Lung (tissue), 12 donors: Measurements from ENCODE around the gene SNX10. TPM values are rescaled to one million over a fixed set of nuclear protein-coding genes. Genes with fewer than 3 reads are reported as not detected.
A peak's percentile ranks its signal among the peaks of the same experiment; 100 is the strongest.

Experiments
- ATAC-seq: fragments of 200-7000 bp; cut with Tn5 transposase; one replicate; pipeline ENCODE4 v1.9.1; 2020; ENCODE audit warnings: moderate number of reproducible peaks; ENCODE audit not compliant: insufficient read depth, low FRiP score
- DNase-seq, 3 donors: peaks; one replicate each; pipeline ENCODE4 v3.0.0-alpha.2; 2013 to 2017
- H3K27ac ChIP-seq, 2 donors: one replicate each; pipeline ENCODE4 v1.5.1; 2013; ENCODE audit warnings: mild to moderate bottlenecking in 2 of 2, moderate library complexity in 2 of 2, control low read depth in 1 of 2, inconsistent platforms in 1 of 2, low read depth in 1 of 2, low read length in 1 of 2
- H3K27me3 ChIP-seq, 3 donors: one replicate each; pipeline ENCODE4 v1.5.1; 2013; ENCODE audit warnings: low read length in 2 of 3; ENCODE audit not compliant: control insufficient read depth in 3 of 3, insufficient read depth in 3 of 3
- H3K36me3 ChIP-seq, 4 donors: one replicate each; pipeline ENCODE4 v1.5.1; 2013; ENCODE audit warnings: low read length in 4 of 4, mild to moderate bottlenecking in 1 of 4, moderate library complexity in 1 of 4; ENCODE audit not compliant: control insufficient read depth in 4 of 4, insufficient read depth in 4 of 4
- H3K4me1 ChIP-seq, 5 donors: one replicate each; pipeline ENCODE4 v1.5.1; 2013; ENCODE audit warnings: low read length in 5 of 5, mild to moderate bottlenecking in 2 of 5, moderate library complexity in 1 of 5; ENCODE audit not compliant: control insufficient read depth in 5 of 5, insufficient read depth in 5 of 5
- H3K4me3 ChIP-seq: one replicate; pipeline ENCODE4 v1.5.1; 2013; ENCODE audit warnings: mild to moderate bottlenecking, control low read depth, moderate library complexity
- H3K9ac ChIP-seq, 2 donors: one replicate each; pipeline ENCODE4 v1.5.1; 2013; ENCODE audit warnings: low read length in 2 of 2, control low read depth in 1 of 2; ENCODE audit not compliant: insufficient read depth in 1 of 2
- H3K9me3 ChIP-seq, 4 donors: one replicate each; pipeline ENCODE4 v1.5.1; 2013; ENCODE audit warnings: low read length in 3 of 4, mild to moderate bottlenecking in 1 of 4, moderate library complexity in 1 of 4; ENCODE audit not compliant: control insufficient read depth in 4 of 4, insufficient read depth in 3 of 4
- WGBS, 2 donors: extraction: QIAGEN DNeasy Blood & Tissue Kit; methylation state at CpG; one replicate each; pipeline ENCODE4 v1.1.7; 2013; 5-methylcytosine and 5-hydroxymethylcytosine counted together
- polyA plus RNA-seq, 2 donors: library from polyadenylated mRNA; stranded (reverse); fragments of 200-250 nt; gene quantifications; one replicate each; pipeline ENCODE4 v1.2.1, GENCODE V29; 2013
- total RNA-seq, 2 donors: library from RNA; depleted of rRNA in 1 of 2; stranded (reverse); fragments of >200 nt in 1 of 2; gene quantifications; one replicate each; pipeline ENCODE4 v1.2.1, GENCODE V29; 2014 to 2021
- TF ChIP-seq, protein P1 (sequence below): IDR thresholded peaks from 2 replicates; pipeline ENCODE4 v1.5.1; 2012; ENCODE audit warnings: mild to moderate bottlenecking; ENCODE audit errors: control extremely low read depth, extremely low read depth
- donor health status: control.
- donor health status: control.
- donor health status: Bipolar disorder and iron deficiency.
- donor health status: healthy.
- donor health status: DM: yes; HTN: yes; CAD: no.

Gene SNX10
- total and polyA plus RNA-seq, 4 donors: 12.2 to 54.7 (median 36.7) TPM

DNA sequence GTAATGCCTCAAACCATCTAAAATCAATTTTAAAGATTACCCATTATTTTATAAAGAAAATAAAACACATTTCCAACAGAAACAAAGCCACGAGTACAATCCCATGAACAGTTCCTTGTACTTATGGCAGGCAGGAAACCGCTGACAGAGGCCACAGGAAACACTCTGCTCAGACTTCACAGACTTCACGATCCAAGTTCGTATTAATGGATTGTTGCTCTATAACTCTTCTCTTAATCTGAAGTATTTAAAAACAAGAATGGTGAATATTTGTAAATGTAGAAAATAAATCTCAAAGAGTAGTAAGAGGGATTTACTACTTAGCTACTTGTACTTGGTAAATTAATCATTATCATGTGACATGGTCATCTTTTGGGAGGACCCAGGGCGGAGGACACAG is 78.3 kb downstream of the SNX10 start:
- H3K9ac ChIP-seq: no peak overlapping the region
- H3K4me1 ChIP-seq: peaks cover 0 to 20% (median 0%) of the 10 kb centered on the region in 5 donors
- H3K9me3 ChIP-seq: no peaks in the 10 kb centered on the region
- no peak for ATAC-seq
- no peak overlapping the region for H3K4me3 ChIP-seq
- H3K27me3 ChIP-seq: peaks cover 0 to 24% (median 12%) of the 10 kb centered on the region in 3 donors
- TF ChIP-seq, protein P1, sequence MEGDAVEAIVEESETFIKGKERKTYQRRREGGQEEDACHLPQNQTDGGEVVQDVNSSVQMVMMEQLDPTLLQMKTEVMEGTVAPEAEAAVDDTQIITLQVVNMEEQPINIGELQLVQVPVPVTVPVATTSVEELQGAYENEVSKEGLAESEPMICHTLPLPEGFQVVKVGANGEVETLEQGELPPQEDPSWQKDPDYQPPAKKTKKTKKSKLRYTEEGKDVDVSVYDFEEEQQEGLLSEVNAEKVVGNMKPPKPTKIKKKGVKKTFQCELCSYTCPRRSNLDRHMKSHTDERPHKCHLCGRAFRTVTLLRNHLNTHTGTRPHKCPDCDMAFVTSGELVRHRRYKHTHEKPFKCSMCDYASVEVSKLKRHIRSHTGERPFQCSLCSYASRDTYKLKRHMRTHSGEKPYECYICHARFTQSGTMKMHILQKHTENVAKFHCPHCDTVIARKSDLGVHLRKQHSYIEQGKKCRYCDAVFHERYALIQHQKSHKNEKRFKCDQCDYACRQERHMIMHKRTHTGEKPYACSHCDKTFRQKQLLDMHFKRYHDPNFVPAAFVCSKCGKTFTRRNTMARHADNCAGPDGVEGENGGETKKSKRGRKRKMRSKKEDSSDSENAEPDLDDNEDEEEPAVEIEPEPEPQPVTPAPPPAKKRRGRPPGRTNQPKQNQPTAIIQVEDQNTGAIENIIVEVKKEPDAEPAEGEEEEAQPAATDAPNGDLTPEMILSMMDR: no peak
- 17 to 37% methylated on average over 5 of the region's 5 CpGs for WGBS, 2 donors
- H3K27ac ChIP-seq: no peak overlapping the region
- H3K36me3 ChIP-seq: no peaks in the 10 kb centered on the region
- peak in 2 of 3 donors; percentile 40 to 56 for DNase-seq

DNA sequence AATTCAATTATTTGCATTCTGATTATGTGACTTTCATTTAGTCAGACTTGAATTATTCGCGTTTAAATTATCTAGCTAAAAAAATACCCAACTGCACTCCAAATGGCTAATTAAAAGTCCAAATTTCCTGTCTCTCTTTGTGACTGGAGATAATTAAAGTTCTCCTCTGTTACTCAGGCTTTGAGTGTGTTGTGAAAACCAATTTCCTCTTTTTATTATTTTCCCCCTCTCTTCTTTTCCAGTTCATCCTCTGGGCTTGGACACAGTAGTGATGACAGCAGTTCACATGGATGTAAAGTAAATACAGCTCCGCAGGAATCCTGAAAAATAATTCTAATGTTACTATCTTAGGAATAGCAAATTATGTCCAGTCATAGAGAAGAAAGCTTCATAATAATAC is 80.6 kb downstream of the SNX10 start:
- Histone ChIP-seq H3K27ac (no peak overlapping the region), H3K27me3 (peaks cover 0 to 36% (median 20%) of the 10 kb centered on the region in 3 donors), H3K9me3 (no peaks in the 10 kb centered on the region), H3K4me3 (no peak overlapping the region), H3K4me1 (peaks cover 0 to 15% (median 0%) of the 10 kb centered on the region in 5 donors), H3K9ac (no peak overlapping the region), H3K36me3 (no peaks in the 10 kb centered on the region)
- TF ChIP-seq, protein P1: no peak
- DNase-seq (no peak), ATAC-seq (no peak)
- WGBS, 2 donors: 33 to 50% methylated on average over 3 of the region's 3 CpGs

DNA sequence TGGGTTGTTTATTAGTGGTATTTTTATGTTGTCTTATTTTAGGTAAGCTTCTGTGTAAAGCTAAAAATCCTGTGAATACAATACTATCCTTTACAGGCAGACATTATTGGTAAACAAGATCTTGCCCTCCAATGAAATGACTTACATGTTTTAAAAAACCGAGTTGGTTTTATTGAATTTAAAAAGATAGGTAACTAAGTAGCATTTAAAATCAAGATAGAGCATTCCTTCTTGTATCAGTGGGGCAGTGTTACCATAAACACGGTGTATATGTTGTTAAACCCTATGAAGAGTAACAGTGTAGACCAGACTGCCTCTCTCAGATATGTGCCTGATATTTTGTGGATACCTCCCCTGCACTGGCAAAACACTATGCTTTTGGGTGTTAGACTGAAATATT is 81.0 kb downstream of the SNX10 start:
- no peak overlapping the region for H3K27ac ChIP-seq
- H3K9ac ChIP-seq: no peak overlapping the region
- peaks cover 0 to 16% (median 0%) of the 10 kb centered on the region in 5 donors for H3K4me1 ChIP-seq
- TF ChIP-seq, protein P1: no peak
- no peak overlapping the region for H3K4me3 ChIP-seq
- peaks cover 0 to 41% (median 20%) of the 10 kb centered on the region in 3 donors for H3K27me3 ChIP-seq
- DNase-seq: no peak
- no peaks in the 10 kb centered on the region for H3K36me3 ChIP-seq
- H3K9me3 ChIP-seq: no peaks in the 10 kb centered on the region
- WGBS, 2 donors: 45 to 53% methylated on average over 2 of the region's 2 CpGs
- ATAC-seq: no peak

DNA sequence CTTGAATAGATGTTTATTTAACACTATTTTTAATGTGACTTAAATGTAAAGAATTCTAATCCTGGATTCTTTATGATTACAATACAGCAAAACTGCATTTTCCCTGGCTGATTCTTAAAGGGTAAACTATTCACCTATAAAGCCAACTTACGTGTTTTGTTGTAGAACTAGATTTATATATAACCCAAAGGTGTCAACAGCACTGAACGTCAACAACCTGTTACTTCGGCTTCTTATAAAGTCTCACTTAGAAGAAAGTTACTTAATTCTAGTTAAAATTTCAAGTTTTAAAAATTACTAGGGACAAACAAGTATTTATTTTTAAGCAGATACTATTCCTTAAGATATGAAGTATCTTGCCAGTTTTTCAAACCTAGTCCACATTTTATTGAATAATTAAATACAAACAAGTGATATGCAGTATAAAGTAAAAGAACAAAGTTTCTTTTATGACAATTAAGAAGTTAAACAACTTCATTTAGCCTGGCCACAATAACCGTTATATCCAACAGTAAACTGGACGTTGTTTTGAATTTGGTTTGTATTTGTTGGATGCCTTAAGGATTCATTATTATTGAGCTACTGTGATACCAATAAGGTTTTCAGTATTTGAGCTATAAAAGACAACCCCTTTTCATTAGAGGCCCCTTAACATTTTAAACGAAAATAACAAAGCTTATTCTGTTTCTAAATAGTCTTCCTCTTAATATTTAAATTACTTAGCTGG is 83.1 kb downstream of the SNX10 start:
- peaks cover 0 to 42% (median 20%) of the 10 kb centered on the region in 3 donors for H3K27me3 ChIP-seq
- no peaks in the 10 kb centered on the region for H3K36me3 ChIP-seq
- DNase-seq (peak in 1 of 3 donors; percentile 46), ATAC-seq (no peak)
- WGBS, 2 donors: 57 to 65% methylated on average over 6 of the region's 6 CpGs
- H3K9ac ChIP-seq: no peak overlapping the region
- H3K27ac ChIP-seq: no peak overlapping the region
- H3K9me3 ChIP-seq: no peaks in the 10 kb centered on the region
- no peak overlapping the region for H3K4me3 ChIP-seq
- H3K4me1 ChIP-seq: peaks cover 0 to 27% (median 3%) of the 10 kb centered on the region in 5 donors
- TF ChIP-seq, protein P1: no peak
